NCI-H82 (cell line): ENCODE data around the gene PRR29.
A peak's percentile ranks its signal among the peaks of the same experiment; 100 is the strongest.
"Not testable (repeated sequence)": the region's sequence is repeated elsewhere in the genome, so short reads cannot be mapped to it uniquely, and the experiment has no call there.

Experiments
- DNase-seq: peaks from one replicate; lab custom pipeline; 2025; lab: John Stamatoyannopoulos, UW

Gene PRR29

GRCh38 chr17:64015447-64015846 is 17.3 kb downstream of the PRR29 start:
- DNase-seq: no peak

GRCh38 chr17:64016231-64016784 is 18.2 kb downstream of the PRR29 start:
- no peak for DNase-seq

- no peak for DNase-seq
Observed at GRCh38 chr17:64016974-64017373, 18.8 kb downstream of the PRR29 start.

DNA sequence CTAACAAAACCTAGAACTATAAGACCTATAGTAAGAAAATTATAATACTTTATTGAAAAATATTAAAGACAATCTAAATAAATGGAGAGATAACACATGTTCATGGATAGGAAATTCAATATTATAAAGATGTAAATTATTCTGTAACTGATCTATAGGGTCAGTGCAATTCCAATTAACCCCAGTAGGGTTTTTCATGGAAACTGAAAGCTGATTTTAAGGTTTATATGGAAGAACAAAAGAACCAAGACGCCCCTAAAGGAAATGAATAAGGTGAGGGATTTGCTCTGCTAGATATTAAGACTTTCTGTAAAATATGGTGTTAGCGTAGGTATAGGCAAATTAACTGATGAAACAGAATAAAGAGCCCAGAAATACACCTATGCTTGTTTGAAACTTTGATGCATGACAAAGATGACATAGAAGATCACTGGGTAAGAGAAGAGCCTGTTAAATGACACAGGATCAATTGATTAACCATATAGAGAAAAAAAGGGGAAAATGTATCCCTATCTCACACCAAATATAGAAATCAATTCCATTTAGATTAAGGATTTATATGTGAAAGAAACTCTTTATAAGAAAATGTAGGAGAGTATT is 19.3 kb downstream of the PRR29 start:
- no peak for DNase-seq

- DNase-seq: not testable (repeated sequence)
Observed at GRCh38 chr17:64019551-64019961, 21.4 kb downstream of the PRR29 start.

- no peak for DNase-seq
Observed at GRCh38 chr17:64020056-64020766, 22.1 kb downstream of the PRR29 start, which contains the start of gene ICAM2. ICAM2 (minus strand) TSS chr17:64020633; CDS start chr17:64006691, 13,942 bp downstream.

- DNase-seq: no peak
Observed at GRCh38 chr17:64022611-64023063, 24.5 kb downstream of the PRR29 start.

DNA sequence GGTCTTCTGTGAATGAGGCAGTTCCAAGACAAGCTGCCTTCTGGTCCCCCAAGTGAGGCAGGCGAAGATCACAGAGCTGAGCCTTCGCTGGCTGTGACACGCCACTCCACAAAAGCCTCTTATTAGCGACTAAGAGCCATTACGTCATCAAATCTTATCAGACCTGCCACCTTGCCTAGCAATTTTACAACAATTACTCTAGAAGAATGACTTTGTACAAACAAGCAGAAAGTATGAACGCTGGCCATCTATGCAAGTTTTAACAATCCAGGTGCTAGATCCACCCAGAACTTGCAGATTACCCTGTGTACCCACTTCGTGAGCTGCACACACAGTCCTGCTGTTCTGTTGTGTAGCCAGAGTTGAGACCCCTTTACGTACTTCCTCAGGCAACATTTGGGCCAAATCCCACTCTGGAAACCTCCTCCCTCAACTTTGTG is 26.1 kb downstream of the PRR29 start:
- DNase-seq: peak; percentile 76

GRCh38 chr17:64024781-64025731 is 26.9 kb downstream of the PRR29 start:
- DNase-seq: no peak

DNA sequence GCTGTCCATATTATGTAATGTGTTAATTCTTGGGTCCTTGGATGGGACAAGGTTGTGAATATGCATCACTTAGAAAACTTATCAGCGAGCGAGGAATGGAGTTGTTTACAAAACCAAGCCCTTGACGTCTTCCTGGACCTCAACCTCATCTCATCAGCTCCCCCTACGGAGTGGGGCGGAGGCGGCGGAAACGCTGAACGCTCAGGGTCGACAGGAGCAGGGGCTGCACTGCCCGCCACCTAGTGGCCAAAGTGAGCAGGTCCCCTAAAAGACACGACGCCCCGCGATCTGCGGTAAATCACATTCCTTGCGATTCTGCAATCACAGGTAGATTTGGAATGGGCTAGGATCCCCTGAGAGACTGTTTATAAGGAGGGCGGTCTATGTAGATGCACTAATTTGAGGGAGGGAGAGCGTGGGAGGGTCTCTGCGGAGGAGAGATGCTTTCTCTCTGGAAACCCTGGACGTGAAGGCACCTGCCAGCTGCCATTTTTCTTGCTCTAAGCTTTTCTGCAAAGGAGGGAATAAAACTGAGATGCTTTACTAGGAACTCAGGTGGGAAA is 27.7 kb downstream of the PRR29 start:
- peak; percentile 94 for DNase-seq

DNA sequence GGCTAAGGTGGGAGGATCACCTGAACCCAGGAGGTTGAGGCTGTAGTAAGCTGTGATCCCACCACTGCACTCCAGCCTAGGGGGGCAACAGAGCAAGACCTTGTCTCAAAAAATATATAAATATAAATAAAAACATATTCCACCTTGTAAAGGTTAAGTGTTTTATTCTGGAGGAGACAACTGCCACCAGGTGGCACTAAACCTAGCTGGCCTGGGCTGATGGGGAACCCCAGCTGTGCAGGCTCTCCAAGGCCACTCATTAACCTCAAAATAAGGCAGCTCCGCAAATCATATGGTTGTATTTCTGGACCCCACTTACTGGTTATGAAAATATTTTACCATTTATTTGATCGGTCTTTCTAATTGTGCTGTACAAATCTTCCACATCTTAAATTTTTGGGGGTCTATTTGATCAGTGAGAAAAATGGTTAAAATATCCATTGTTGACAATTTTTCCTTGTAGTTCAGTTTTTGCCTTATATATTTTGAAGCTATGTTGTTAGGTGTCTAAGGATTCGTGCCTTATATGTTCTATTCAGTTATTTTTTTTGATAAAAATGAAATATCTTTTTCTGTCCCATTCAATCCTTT is 30.8 kb downstream of the PRR29 start:
- DNase-seq: peak; percentile 79

DNA sequence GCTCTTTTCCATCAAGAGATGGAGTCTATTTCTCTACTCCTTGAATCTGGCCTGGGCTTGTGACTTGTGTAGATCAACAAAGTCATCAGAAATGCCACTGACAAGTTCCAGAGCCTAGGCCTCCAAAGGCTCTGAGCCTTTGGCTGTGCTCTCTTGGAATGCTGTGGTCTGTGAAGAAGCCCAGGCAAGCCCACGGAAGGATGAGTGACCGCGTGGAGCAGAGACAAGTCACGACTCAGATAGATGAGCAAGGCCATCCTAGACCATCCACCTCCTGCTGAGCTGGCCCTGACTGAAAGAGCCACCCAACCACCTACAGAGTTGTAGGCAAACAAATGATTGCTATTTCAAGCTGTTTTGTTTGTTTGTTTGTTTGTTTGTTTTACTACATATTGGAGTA is 33.9 kb downstream of the PRR29 start:
- DNase-seq: no peak

GRCh38 chr17:64036198-64036922 is 38.2 kb downstream of the PRR29 start:
- DNase-seq: peak; percentile 20

GRCh38 chr17:64037180-64037579 is 39.0 kb downstream of the PRR29 start:
- no peak for DNase-seq

DNA sequence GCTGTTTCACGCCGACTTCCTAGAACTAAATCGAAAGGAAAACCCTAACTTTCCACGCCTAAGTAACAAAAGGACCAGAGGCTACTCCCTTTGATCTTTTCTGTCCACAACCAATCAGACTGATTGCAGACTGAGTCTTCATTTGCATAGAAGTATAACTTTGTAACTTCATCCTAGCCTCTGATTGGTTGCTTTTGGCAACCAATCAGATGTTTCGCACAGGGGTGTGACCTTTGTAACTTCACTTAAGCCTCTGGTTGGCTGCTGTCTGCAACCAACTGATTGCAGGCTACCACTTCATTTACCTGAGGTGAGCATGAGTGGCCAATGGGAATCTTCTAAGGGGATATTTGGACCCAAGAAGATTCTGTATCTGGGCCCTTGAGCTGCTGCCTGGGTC is 39.7 kb downstream of the PRR29 start:
- no peak for DNase-seq

DNA sequence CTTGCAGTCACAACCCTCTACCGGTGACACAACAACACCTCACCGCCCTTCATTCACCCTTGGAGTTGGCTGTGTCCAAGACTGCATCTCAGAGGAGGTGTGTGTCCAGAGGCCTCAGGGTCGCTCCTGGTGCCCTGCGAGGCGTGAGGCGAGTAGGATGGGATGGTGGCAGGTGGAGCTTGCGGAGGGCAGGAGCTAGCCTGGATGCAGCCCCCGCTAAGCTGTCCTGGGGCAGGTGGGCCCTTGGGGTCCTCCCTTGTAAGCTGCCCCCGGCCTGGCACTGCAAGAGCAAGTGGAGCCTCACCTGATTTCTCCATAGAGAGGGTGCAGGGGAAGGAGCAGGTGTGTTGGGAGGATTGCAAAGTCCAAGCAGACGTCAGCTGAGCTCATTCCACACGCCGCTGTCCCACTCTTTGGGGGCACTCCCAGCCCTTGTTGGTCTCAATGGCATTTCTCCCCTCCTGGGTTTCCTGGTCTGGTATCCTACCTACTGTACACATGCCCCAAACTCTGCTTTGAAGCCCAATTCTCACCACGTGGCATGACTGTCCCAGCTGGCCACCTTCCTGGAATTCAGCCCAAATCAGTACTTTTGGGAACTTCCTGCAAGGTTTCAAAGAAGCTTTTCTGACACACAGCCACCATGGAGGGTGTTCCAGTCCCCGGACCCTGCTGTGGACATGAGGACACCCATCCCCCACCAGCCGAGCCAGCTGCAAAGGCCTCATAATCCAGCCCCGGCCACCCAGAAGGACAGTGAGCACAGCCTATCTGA is 40.4 kb downstream of the PRR29 start:
- DNase-seq: no peak

- no peak for DNase-seq
Observed at GRCh38 chr17:64039106-64039400, 40.9 kb downstream of the PRR29 start.

DNA sequence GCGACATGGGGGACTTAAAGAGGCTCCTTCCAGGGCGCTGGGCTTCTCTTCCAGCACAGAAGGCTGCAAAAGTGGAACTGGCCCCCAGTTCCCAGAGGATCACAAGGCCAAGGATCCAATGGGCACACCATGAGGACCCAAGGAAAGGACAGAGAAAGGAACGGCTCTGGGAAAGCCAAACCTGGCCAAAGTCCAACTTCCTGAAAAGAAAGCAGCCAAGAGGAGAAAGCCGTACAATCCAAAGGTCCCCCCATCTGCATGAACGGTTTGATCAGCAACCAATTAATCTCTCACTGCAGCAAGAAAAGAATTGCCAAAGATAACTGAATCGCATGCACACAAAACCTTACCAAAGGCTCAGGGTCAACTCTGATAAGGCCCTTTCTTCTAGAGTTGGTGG is 42.1 kb downstream of the PRR29 start:
- DNase-seq: no peak

DNA sequence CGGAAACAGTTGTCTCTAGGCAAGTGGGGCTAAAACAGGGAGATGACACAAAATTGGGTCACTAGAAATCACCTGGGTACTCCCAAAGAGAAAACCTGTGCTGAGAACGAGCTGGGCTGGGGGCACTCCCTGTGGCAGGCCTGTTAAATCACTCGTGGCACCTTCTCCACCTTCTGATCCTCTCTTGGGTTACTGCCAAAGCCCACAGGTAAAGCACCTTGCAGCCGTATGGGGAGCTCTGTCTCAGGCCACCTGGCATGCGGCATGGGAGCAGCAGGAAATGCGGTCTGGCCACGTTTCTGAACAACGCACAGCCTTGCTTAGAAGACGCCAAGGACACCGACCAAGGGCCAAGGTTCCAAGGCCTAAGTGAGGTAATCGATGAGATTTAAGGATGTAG is 43.8 kb downstream of the PRR29 start:
- no peak for DNase-seq
